ENCODE data around the gene TMEM273.

The TMEM273 gene

DNA sequence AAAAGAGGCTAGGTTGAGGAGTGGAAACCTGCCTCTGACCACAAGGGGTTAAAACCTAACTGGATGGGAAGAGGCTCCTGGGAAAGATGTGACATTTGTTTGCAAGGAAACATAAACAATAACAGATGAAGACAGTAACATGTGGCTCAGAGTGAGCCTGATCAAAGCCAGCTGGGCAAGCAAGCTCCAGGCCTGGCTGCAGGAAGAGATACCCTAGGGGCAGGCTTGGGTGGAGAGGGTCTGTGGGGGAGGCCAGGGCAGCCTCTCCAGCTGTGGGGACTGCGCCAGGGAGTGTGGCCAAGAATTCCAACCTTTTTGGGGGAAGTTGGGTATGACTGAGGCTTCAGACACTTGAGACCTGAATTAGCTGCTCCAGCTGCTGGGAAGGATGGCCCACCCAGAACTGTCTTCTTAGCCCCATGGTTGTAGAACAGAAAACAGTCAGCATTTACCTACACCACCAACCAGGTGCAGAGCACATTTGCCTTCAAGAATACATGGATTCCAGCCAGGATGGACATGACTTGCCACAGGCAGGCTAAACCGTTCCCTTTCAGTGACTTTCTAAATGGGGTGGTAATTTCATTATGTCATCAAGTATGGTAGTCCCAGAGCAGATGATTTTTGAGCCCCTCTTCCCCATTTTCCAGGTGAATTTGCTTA, 44.0 kb downstream of the TMEM273 start:
- no peak overlapping the region for H3K27ac ChIP-seq (ENCODE audit: insufficient read depth, low read length, poor library complexity, severe bottlenecking)
- no peak overlapping the region for H3K4me3 ChIP-seq (ENCODE audit: insufficient read depth, low read depth, low read length, poor library complexity, severe bottlenecking)
- H3K36me3 ChIP-seq (ENCODE audit: control insufficient read depth, insufficient read depth, low read length): no peaks in the 10 kb centered on the region
- DNase-seq: no peak
- no peaks in the 10 kb centered on the region for H3K27me3 ChIP-seq (replicated peaks; ENCODE audit: control insufficient read depth, insufficient read depth, low read length, poor library complexity, severe bottlenecking)
- no peaks in the 10 kb centered on the region for H3K4me1 ChIP-seq (ENCODE audit: control insufficient read depth, insufficient read depth, low read length, poor library complexity, severe bottlenecking)
- no peaks in the 10 kb centered on the region for H3K9me3 ChIP-seq (ENCODE audit: control insufficient read depth, low read length)

DNA sequence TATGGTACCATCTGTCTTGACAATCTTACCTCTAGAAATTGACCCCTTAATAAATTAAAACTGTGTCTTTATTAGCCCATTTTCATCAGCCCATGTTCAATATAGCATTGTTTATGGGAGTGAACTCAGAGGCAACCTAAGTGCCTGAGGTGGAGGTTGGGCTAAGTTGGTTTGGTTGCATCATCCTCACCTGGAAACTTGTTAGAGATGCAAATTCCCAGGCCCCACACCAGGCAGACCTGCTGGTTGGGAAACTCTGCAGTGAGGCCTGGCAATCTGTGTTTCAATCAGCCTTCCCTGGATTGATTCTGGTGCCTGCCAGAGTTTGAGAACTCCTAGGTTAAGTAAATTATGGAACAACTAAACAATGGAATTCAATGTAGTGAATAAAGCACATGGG, 44.9 kb downstream of the TMEM273 start:
- H3K27me3 ChIP-seq (replicated peaks; ENCODE audit: control insufficient read depth, insufficient read depth, low read length, poor library complexity, severe bottlenecking): no peaks in the 10 kb centered on the region
- H3K36me3 ChIP-seq (ENCODE audit: control insufficient read depth, insufficient read depth, low read length): no peaks in the 10 kb centered on the region
- H3K9me3 ChIP-seq (ENCODE audit: control insufficient read depth, low read length): no peaks in the 10 kb centered on the region
- no peak overlapping the region for H3K4me3 ChIP-seq (ENCODE audit: insufficient read depth, low read depth, low read length, poor library complexity, severe bottlenecking)
- no peak for DNase-seq
- H3K27ac ChIP-seq (ENCODE audit: insufficient read depth, low read length, poor library complexity, severe bottlenecking): no peak overlapping the region
- H3K4me1 ChIP-seq (ENCODE audit: control insufficient read depth, insufficient read depth, low read length, poor library complexity, severe bottlenecking): no peaks in the 10 kb centered on the region

DNA sequence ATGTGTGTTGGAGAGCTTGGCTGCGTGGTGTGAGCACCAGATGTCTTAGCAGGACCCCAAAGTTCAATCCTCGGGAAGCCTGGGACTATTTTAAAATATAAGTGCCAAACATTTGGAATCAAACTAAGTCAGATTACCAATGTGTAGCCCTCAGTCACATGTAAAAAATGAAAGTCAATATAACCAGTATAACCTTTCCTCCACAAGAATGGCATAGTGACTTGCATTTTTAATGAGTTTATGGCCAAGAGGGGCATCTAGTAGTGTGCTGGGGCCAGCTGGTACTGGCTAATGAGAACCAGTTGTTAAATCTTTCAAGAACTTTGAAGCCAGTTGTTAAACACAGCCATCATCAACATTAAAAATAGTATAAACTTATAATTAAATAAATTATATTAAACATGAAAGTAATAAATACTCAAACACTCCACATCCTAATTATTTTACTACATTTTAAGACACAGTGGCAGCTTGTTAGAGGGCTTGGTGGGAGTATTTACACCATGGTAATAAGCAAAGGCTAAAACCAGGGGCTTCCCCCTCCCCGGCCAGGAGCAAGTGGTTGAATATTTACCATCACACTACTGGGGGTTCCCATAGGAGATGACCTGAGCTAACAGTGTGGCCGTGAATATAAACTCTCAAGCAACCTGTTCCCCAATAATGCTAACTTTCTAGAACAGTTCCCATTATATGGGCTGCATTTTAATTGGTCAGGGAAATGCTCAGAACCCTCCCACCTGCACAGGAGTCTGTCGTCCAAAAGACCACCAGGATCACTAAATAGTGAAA, 46.5 kb downstream of the TMEM273 start:
- DNase-seq: no peak
- Histone ChIP-seq H3K4me3 (ENCODE audit: insufficient read depth, low read depth, low read length, poor library complexity, severe bottlenecking) (no peak overlapping the region), H3K27me3 (replicated peaks; ENCODE audit: control insufficient read depth, insufficient read depth, low read length, poor library complexity, severe bottlenecking) (no peaks in the 10 kb centered on the region), H3K27ac (ENCODE audit: insufficient read depth, low read length, poor library complexity, severe bottlenecking) (no peak overlapping the region), H3K36me3 (ENCODE audit: control insufficient read depth, insufficient read depth, low read length) (no peaks in the 10 kb centered on the region), H3K4me1 (ENCODE audit: control insufficient read depth, insufficient read depth, low read length, poor library complexity, severe bottlenecking) (no peaks in the 10 kb centered on the region), H3K9me3 (ENCODE audit: control insufficient read depth, low read length) (no peaks in the 10 kb centered on the region)

DNA sequence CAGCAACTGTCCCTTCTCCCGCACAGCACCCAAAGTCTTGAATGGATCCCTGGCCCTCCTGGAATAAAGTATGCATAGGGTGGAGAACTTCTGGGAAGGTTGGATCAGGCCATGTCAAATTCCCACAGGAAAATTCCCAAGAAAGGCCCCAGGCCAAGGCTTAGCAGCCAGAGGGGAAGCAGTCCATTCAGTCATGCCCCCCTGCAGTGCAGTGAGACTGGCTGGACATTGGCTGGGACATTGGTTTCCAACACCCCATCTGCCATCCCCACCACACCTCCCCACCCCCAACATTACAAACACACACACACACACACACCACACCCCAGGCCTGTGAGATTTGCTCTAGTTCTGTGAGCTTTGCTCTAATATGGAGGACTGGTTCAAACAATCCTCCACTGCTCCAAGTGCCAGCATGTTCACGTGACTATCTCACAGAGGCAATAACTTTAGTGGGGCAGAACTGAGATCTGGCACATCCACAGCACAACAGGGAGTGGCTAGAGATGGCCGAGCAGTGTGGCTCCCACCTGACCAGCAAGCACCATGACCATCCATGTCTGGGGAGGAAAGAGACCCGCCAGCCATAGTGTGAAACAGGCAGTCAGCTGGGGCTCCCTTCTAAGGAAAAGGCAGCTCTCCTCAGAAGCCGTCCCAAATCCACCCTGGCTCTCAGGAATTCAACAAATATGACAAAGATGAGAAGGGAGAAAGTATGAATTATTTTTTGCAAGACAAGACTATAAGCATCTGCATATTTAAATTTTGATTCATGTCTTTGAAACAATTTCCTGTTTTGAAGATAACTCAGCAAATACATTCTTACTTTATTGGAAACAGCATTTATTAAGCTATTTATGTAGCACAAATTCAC, 47.6 kb downstream of the TMEM273 start:
- no peak overlapping the region for H3K4me3 ChIP-seq (ENCODE audit: insufficient read depth, low read depth, low read length, poor library complexity, severe bottlenecking)
- no peak for DNase-seq
- H3K4me1 ChIP-seq (ENCODE audit: control insufficient read depth, insufficient read depth, low read length, poor library complexity, severe bottlenecking): no peaks in the 10 kb centered on the region
- no peaks in the 10 kb centered on the region for H3K9me3 ChIP-seq (ENCODE audit: control insufficient read depth, low read length)
- no peaks in the 10 kb centered on the region for H3K36me3 ChIP-seq (ENCODE audit: control insufficient read depth, insufficient read depth, low read length)
- no peak overlapping the region for H3K27ac ChIP-seq (ENCODE audit: insufficient read depth, low read length, poor library complexity, severe bottlenecking)
- H3K27me3 ChIP-seq (replicated peaks; ENCODE audit: control insufficient read depth, insufficient read depth, low read length, poor library complexity, severe bottlenecking): no peaks in the 10 kb centered on the region

DNA sequence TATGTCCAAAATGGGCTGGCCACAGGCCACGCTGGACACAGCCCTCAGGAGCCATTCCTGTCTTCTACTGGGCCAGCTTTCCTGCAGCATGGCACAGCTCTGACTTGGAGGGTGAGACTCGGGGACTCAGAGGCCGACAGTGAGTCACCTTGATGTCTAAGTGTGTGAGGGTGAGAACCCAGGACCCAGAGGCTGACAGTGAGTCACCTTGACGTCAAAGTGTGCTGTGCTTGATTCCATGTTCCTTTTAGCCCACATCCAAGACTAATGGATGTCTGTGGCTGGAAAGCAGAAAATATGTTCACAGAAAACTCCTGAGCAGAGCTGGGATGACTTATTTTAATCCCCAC, 48.4 kb downstream of the TMEM273 start:
- H3K9me3 ChIP-seq (ENCODE audit: control insufficient read depth, low read length): no peaks in the 10 kb centered on the region
- no peak for DNase-seq
- H3K4me3 ChIP-seq (ENCODE audit: insufficient read depth, low read depth, low read length, poor library complexity, severe bottlenecking): no peak overlapping the region
- no peaks in the 10 kb centered on the region for H3K36me3 ChIP-seq (ENCODE audit: control insufficient read depth, insufficient read depth, low read length)
- no peaks in the 10 kb centered on the region for H3K4me1 ChIP-seq (ENCODE audit: control insufficient read depth, insufficient read depth, low read length, poor library complexity, severe bottlenecking)
- H3K27ac ChIP-seq (ENCODE audit: insufficient read depth, low read length, poor library complexity, severe bottlenecking): no peak overlapping the region
- no peaks in the 10 kb centered on the region for H3K27me3 ChIP-seq (replicated peaks; ENCODE audit: control insufficient read depth, insufficient read depth, low read length, poor library complexity, severe bottlenecking)

DNA sequence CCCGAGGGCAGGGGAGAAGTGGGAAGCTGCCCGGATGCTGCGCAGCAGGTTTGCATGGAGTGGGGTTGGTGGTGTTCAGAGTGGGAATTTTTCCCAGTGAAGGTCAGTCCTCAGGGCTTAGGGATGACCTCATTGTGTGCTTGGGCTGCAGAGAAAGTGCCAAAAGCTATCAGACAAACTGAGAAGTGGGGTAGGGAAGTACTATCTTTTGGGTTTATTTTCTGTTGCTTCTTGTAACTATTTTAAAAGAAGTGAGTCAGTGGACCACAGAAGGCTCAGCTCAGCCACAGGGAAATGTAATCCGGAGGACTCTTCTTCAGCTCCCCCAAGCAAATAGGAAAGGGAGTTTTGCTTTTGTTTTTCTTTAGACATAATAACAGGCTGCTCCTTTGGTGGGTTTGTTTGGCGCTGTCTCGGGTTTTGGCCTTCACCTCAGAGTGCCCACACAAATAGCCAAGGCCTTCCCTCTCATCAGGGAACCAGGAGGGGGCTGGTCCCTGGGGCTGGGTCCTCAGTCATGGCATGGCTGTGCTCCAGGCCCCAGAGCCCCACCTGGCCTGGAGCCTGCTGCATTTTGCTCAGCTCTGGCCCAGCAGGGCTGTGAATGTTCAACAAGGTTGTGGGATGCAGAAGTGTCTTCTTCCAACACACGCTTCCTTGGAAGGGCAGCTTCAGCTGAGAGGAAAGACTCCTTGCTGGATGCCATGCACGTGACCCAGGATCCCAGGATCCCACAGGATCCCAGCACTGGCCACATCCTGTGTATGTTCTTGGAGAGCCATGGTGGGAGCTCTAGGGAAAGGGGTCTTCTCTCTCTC, 49.0 kb downstream of the TMEM273 start:
- H3K27ac ChIP-seq (ENCODE audit: insufficient read depth, low read length, poor library complexity, severe bottlenecking): no peak overlapping the region
- DNase-seq: no peak
- no peaks in the 10 kb centered on the region for H3K27me3 ChIP-seq (replicated peaks; ENCODE audit: control insufficient read depth, insufficient read depth, low read length, poor library complexity, severe bottlenecking)
- H3K36me3 ChIP-seq (ENCODE audit: control insufficient read depth, insufficient read depth, low read length): no peaks in the 10 kb centered on the region
- no peaks in the 10 kb centered on the region for H3K9me3 ChIP-seq (ENCODE audit: control insufficient read depth, low read length)
- H3K4me1 ChIP-seq (ENCODE audit: control insufficient read depth, insufficient read depth, low read length, poor library complexity, severe bottlenecking): no peaks in the 10 kb centered on the region
- H3K4me3 ChIP-seq (ENCODE audit: insufficient read depth, low read depth, low read length, poor library complexity, severe bottlenecking): no peak overlapping the region

DNA sequence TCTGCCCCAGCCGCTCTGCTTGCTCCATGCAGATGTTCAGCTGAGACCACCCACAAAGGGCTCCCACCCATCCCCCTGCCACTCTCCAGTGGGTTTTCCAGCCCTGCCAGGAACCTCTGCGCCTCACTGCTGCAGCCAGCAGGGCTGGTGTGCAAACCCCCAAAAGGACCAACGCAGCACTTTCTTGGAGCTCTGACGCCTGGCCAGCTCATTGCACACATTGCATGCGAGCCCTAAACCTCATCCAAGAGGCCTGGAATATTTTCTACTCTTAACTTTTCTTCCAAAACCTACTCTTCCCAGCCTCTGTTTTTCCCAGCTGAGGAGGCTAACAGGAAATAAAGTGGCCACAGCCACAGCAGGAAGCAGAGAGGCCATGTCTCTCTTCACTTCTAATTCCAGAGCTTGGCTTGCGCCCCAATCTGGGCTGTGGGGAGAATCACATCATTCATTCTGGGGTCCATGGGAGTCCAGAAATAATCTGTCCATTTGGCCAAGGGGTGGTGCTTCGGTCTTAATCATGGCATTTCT, 49.8 kb downstream of the TMEM273 start:
- Histone ChIP-seq H3K27ac (ENCODE audit: insufficient read depth, low read length, poor library complexity, severe bottlenecking) (no peak overlapping the region), H3K4me1 (ENCODE audit: control insufficient read depth, insufficient read depth, low read length, poor library complexity, severe bottlenecking) (no peaks in the 10 kb centered on the region), H3K36me3 (ENCODE audit: control insufficient read depth, insufficient read depth, low read length) (no peaks in the 10 kb centered on the region), H3K9me3 (ENCODE audit: control insufficient read depth, low read length) (no peaks in the 10 kb centered on the region), H3K4me3 (ENCODE audit: insufficient read depth, low read depth, low read length, poor library complexity, severe bottlenecking) (no peak overlapping the region), H3K27me3 (replicated peaks; ENCODE audit: control insufficient read depth, insufficient read depth, low read length, poor library complexity, severe bottlenecking) (no peaks in the 10 kb centered on the region)
- DNase-seq: no peak

DNA sequence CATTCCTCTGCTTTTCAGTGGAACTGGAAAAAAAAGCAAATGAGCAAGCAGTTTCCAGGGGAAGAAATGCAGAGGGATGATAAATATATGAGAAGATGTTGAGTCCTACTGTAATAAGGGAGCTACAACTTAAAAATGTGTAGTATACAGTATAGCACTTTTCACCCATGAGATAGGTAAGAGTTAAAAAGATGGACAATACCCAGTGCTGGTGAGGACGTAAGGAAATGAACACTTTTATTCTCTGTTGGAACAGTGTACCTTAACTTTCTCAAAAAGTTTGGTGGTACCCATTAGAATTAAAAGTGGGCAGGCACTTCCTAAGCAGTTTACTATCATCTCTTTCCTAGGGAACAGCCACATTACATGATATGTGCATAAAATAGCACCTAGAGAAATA, 51.7 kb downstream of the TMEM273 start:
- Histone ChIP-seq H3K27ac (ENCODE audit: insufficient read depth, low read length, poor library complexity, severe bottlenecking) (no peak overlapping the region), H3K4me1 (ENCODE audit: control insufficient read depth, insufficient read depth, low read length, poor library complexity, severe bottlenecking) (no peaks in the 10 kb centered on the region), H3K4me3 (ENCODE audit: insufficient read depth, low read depth, low read length, poor library complexity, severe bottlenecking) (no peak overlapping the region), H3K27me3 (replicated peaks; ENCODE audit: control insufficient read depth, insufficient read depth, low read length, poor library complexity, severe bottlenecking) (no peaks in the 10 kb centered on the region), H3K36me3 (ENCODE audit: control insufficient read depth, insufficient read depth, low read length) (no peaks in the 10 kb centered on the region), H3K9me3 (ENCODE audit: control insufficient read depth, low read length) (no peaks in the 10 kb centered on the region)
- no peak for DNase-seq

DNA sequence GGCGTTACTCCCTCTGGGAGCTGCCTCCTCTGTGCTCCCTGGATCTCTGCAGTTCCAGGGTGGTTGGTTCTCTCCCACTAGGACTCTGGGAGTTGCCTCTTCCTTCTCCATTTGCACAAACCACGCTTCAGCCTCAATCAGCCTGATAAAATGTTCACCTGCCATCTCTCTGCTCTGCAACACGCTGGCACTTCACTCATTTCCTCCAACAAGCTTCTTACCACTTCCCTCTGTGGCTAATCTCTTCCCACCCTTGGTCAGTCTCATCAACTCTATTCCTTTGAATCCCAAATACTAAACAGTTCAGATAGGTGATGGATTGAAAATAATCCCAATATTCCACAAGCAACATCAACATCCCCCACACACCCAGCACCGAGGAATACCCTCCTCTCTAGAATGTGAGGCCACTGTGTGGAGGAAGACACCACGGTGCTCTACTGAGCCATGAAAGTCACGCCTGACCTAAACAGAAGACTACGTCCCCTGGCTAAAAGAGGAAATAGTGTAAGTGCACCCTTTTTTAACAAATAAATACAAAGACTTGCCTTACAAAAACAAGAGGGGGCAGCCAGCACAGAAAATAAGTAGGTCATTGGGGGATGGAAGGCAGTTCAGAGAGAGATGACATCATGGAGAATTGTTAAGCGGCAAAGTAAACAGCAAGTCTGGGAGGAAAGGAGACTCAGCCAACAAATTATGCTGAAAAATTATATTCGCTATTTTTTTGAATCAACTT, 52.4 kb downstream of the TMEM273 start:
- H3K27me3 ChIP-seq (replicated peaks; ENCODE audit: control insufficient read depth, insufficient read depth, low read length, poor library complexity, severe bottlenecking): no peaks in the 10 kb centered on the region
- DNase-seq: no peak
- no peaks in the 10 kb centered on the region for H3K36me3 ChIP-seq (ENCODE audit: control insufficient read depth, insufficient read depth, low read length)
- H3K9me3 ChIP-seq (ENCODE audit: control insufficient read depth, low read length): no peaks in the 10 kb centered on the region
- H3K4me3 ChIP-seq (ENCODE audit: insufficient read depth, low read depth, low read length, poor library complexity, severe bottlenecking): no peak overlapping the region
- no peak overlapping the region for H3K27ac ChIP-seq (ENCODE audit: insufficient read depth, low read length, poor library complexity, severe bottlenecking)
- no peaks in the 10 kb centered on the region for H3K4me1 ChIP-seq (ENCODE audit: control insufficient read depth, insufficient read depth, low read length, poor library complexity, severe bottlenecking)

All from effector memory CD4-positive, alpha-beta T cell (primary cell).